NCI-H446 (cell line): ENCODE data around the gene FAM180A.

Experiments used
- DNase-seq, 2 experiments: peaks; one replicate each; lab custom pipeline; 2025; lab: John Stamatoyannopoulos, UW

The FAM180A gene

DNA sequence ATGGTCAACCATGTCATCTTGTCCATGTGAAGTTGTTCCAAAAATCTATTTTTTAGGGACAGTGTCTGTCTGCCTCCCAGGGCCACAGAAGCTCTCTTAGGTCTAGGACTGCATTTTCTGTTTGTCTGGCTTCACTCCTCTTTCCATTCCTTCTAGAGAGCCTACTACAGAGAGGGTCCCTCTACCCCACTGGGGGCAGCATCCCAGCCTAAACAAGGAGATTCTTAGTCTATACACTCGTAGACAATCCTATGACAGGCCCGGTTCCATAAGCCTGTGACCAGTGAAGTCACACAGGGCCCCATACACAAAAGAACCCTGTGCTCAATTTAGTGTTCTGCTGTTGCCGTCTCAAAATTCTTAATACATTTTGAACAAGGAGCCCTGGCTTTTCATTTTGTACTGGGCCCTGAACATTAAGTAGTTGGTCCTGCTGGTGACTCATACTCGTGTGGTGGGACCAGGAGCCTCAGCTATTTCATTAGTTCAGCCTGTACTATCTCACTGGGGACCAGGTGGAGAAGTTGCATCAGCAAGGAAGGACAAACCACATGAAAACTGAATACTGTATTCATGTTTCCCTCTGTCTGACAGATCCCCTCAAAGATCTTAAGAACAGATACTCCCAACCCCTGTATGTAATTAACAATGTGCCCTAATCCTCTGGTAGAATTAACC lies 23.5 kb upstream of the FAM180A start:
- DNase-seq, result no peak

DNA sequence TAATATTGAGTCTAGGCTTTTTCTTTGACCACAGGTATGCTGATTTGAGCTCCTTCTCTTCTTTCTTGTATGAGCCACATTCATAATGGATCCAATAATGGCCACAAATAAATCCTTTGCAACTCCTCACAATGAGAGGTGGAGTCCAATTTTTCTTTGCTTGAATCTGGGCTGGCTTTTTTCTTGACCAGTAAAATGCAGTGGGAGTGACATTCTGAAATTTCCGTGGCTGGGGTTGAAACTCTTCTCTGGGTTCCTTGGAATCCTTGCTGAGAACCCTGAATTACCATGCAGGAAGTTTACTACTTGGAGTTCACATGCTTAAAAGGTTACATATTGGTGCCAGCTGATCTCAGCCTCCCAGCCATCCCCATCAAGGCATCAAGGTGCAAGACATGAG lies 22.4 kb upstream of the FAM180A start:
- DNase-seq, result no peak

DNA sequence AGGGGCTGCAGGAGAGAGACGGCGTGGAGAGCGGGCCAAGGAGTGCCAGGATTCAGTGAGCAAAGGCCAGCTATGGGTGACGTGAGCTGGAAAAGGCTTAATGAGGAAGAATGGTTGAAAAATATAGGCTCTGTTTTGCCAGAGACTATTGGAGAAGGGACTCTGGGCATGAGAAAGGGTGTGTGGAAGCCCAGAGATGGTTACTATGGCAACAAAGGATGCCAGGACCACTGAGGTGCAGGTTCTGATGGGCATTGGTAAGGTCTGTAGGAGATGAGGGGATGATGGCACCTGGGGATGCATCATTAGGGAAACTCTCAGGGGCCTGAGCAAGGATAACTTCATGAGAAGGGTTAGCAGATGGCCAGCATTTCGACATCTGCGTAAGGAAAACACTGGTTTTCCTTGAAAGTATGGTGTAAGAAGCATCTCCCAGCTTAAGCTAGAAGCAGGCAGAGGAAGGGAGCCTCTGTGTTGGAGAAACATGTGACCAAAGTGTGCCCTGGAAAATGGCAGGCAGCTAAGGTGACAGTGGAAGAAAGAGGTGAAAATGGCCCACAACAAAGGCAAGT lies 21.6 kb upstream of the FAM180A start:
- DNase-seq, result no peak

DNA sequence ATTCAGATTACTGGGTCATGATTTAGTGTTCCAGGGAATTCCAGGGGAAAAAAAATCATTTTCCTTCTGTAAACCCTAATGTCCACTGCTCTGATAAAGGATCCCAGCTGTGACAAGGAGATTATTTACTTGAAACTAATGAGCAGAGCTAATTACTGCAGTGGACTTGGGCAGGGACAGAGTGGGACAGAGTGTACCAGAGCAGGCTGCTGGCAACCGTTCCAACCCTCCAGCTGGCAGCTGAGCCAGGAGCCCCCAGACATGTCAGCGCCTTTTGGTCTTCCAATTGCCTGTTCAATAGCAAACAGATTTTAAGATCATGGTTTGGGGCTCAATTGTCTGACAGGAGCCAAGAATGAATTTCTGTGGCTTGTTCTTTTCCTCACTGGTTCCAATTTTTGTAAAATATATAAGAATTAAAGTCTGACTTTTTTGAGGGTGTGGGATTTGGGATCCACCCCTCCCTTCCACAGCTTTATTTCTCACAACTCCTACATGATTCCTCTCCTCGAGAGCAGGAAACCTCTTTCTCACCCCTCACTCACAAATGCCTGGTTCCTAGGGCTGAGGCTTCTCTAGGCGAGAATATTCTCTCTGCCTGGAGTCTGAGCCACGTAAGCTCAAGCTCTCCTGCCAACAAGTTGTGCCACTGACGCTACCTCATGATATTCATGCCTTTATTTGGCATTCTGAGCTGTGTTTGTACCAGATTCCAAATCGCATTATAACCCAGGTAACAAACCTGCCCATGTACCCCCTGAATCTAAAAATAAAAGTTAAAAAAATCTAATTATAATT lies 20.6 kb upstream of the FAM180A start:
- DNase-seq, result peak in 1 of 2 experiments; percentile 48

DNA sequence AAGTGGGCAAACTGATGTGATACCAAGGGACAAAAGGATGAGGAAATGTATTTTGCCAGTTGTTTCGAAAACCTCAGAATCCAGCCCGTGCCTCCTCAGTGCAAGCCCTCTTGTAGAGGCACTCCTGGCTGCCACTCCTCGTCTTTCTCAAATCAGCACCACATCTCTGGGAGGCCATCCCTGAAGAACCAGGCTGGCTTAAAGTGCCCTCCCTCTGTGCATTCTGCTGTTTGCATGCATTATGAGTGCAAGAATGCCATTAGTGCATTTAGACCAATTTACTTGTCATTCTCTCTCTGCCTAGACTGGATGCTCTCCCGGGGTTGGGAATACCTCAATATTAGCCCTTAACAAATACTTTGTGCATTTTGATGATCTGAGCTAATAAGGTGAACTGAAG lies 19.9 kb upstream of the FAM180A start:
- DNase-seq, result no peak

DNA sequence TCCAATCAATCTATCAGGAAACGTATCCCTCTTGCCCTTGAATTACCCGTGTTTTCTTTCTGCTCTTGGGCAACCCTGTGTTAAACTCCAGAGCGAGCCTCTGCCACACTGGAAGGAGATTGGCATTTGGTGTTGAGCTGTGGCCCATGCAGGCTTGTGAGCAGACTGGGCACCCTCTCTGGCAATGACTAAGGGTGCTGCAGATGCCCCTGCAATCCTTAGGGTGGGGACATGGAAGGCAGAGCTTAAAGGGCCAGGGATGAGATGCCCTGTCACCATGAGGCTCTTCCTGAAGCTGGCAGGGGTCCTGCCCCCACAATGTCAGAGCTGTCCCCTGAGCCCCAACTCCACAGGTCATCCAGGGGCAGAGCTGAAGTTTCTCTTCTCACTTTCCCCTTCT lies 19.5 kb upstream of the FAM180A start:
- DNase-seq, result no peak

DNA sequence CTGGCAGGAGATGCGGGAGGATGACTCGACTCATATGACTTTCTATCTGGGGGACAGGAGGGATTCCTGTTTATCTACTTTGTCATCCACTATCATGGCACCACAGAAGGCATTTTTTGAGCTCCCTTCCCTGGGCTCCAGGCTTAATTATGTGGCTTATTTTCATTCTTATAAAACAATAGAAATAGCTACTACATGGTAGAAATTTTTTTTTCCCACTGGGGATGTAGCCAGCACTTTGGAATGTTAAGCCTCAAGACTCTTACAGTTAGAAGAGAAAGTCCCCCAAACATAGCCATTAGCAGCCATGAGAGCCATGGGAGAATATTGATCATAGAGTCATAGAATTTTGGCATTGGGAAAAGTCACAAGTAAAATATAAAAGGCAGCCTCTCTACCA lies 14.6 kb upstream of the FAM180A start:
- no peak for DNase-seq

DNA sequence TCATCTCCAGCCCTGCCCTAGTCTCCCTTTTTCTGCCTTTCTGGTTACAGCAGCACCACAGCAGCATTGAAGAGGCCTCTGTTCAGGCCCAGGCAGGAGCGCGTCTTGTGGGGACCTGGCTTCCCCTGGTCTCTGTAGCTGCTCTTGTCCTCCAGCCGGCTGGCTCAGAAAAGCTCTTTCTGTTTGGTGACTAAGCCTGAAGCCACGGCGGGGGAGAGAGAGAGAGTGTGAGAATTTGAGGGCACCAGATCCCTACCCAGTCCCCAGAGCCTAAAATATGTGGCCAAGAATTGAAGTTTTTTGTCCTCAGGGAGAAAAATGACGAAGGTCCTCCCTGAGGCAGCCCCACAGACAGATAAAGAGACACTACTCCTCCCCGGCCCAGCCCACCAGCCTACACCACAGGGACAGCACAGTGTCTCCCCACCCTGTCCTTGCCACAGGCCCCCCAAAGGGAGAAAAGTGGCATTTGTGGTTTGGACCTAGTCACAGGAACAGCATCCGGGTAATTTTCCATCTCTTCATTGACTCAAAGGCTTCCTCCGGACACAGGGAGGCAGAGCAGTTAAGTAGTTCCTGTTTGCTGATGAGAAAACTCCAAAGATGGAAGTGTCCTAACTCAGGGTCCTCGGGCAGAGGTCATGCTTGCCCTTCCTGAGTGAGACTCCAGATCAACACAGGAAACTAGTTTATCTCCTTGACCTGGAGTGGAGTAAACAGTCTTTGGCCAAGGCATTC lies 13.3 kb upstream of the FAM180A start:
- no peak for DNase-seq

DNA sequence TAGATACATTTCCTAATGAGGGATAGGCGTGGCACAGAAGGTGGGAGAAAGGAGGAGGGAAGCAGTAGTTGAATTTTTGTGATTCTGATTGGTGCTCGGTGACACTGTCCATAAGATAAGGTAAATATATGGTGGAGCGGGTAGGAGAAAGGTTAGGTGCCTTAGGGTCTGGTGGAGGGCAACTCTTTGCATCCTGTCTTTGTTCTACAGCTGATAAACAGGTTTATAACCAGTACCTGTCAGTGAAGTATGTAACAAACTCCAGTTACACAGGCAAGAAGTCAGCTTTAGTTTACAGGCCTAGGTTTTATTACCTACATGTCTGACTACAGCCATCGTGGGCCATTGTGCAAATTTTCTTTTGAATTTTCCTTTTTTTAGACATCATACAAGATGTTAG lies 10.9 kb upstream of the FAM180A start:
- DNase-seq, result no peak

DNA sequence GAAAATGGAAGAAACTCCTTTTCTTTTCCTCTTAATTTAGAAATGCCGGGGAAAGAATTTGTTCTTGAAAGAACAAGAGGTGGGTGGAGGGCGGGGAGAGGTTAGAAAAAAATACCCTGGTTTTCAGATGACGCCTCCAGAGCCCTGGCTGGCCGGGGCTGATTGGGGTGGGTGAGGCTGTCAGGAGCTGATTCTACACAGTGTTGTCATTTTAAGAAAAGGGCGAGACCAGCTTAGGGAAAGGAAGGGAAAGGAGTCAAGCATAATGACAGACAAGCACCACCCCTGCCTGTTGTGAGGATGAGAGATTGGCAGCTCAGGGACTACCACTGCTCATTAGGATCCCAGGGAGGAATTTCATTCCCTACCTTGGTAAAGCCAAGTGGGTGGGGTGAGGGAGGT lies 9.9 kb upstream of the FAM180A start:
- no peak for DNase-seq

DNA sequence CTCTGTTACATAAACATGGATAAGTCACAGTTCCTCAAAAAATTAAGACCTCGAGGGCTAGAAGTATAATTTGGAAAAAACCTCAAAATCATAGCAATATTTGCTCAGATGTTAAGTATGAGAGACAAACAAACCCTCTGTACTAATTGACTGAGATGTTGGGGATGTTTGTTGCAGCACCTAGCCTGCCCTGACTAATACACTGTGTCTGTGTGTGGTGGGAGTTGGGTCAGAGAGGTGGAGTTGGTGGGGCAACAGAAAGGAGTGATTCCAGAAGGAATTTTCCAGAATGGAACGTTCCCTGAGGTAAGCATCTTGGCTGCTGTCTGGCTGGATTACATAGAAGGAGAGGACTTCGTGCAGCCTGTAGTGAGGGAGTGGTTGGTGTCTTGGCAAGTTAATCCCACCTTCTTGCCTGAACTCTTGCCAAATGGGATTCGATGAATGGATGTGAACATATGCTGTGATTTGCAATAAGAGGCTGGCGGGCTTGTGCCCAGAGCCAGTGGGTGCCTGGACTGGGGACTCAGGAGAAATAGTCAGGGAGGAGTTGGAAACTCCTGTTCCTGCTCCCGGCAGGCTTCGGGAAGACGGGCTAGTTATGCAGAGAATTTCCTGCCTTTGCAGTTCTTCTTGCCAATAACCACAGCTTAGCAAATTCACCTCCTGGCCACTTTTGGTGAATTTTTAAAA lies 9.3 kb upstream of the FAM180A start:
- peak; percentile 72 to 93 for DNase-seq

DNA sequence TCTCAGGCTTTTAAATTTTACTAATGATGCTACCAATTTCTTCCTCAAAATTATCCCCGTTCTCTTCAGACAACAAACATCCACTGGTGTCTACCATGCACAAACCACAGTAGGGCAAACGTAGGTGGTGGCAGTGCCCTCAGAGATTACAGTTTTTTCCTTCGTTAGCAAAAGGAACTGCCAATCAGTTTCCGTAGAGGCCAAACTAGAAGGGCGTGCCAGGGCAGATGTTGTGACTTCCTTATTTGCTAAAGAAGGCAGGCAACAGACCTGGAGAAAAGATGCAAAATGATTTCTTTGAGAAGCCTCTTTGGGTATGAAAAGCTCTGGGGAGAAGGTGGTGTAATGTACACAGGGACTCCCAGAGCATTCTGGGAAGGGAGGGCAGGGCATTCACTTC lies 7.6 kb upstream of the FAM180A start:
- no peak for DNase-seq

DNA sequence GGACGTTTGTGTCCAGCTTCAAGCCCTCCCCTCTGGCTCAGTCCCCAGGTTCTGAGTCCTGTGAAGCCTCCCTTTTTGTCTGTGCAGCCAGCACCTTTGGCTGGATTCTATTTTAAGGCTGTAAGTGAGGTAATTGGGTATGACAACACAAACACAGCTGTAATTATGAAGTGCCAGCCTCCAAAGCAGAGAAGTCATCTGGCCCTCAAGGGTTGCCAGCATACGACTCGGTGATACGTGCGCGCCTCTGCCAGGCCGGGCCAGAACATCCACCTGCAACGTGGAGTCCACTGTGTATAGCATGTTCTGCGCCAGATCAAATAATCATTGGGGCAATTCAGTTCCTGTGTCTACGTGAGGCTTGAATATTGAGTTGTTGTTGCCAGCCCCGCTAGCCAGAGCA lies 6.7 kb upstream of the FAM180A start:
- peak; percentile 41 to 69 for DNase-seq

DNA sequence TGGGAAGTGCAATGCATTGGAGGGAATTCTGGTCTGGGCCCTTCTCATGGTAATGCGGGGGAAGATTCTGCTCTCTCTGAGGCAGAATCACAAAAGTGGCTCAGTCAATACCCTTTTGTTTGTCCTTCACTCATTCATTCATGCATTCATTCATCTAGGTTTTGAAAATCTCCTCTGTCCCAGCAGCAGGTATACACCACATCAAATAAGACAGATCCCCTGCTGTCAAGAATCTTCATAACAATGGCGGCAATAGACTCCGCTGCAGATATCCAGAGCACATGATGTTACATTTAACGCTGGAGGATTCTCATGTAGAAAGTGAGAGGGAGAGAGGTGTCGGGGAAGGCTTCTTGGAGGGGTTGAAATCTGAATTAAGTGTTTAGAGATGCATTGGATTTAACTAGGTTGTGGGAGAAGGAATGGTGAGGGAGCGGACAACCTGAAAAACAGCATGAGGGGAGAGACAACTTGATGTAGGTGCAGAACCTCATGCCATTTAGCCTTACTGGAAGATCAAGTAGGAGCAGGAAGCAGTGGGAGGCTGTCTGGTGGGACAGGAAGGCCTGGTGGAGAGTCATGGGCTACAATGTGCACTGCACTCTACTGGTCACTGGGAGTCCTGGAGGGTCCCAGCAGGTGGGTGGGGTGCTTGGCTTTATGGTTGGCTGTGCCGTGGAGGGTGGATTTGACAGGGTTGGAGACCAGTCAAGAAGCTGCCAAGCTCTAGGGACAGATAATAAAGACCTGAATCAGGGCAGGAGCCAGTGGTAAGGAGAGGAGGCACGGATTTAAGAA lies 5.2 kb upstream of the FAM180A start:
- no peak for DNase-seq

DNA sequence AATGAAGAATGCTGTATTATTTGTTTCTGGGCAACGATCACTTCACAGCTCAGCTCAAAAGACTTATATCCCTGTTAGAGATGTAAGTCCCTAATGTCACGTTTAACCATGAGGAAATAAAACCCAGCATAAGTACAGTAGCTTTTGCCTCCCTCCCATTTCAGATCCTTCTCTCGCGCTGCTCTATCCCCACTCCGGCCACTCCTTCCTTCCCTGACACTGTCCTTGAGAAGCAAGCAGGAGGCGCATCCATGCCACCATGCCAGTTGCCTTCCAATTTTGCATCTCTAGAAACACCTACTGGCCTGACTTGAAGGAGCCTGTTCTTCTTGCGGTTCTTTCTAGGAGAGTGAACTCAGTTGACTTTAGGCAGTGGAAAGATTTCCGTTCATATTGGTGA lies 1.2 kb downstream of the FAM180A start:
- no peak for DNase-seq

DNA sequence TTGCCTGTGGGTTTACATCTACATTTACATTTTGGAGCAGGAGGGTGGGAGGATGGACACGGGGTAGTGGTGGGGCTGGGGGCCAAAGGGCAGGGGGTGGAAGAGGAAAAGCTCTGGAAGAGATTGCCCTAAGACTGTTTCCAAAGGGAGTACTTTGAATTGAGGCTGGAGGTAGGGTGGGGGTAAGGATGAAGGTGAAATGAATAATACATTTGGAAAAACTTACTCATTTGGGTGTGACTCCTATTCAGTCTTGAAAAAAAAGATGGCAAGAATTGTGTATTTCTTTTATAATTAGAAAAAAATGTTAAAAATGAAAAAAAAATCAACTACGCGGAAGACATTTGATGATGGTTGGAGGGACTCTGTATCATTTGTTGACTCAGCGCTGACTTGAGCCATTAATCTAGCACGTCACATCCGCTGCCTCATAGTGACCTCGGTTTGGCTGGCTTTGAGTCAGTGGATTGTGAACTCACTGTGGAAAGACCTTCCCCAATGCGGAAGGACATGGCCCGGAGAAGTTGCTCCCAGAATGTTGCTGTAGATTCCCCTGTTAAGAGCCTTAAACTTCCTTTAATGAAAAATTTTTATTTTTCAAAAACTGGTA lies 2.8 kb downstream of the FAM180A start:
- DNase-seq, result peak in 1 of 2 experiments; percentile 29

DNA sequence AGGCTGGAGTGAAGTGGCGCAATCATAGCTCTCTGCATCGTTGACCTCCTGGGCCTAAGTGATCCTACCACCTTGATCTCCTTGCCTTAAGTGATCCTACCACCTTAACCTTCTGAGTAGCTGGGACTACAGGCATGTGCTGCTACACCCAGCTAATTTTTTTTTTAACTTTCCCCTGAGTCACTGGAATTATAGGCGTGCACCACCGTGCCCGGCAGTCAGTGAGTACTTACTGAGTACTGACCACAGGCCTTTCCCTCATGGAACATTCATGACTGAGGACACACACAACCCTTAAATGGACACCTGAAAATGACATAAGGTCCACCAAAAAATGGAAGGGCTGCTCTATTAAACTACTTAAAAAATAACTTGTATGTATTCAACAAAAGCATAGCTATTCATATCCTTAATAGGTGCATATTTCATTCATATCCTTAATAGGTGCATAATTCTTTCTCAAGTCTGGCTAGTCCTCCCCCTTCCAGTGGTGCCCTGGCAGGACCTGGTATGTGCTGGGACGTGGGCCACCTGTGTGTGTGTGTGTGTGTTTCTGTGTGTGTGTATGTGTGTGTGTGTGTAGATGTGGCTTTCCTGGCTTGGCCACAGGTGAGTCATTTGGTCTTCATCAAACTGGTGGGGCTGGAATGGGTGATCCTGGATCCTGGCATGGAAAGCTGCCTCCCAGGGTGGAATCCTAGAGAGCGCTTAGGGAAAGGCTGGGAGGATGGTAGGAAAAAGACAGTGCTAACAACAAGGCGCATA lies 3.5 kb downstream of the FAM180A start:
- DNase-seq, result no peak

DNA sequence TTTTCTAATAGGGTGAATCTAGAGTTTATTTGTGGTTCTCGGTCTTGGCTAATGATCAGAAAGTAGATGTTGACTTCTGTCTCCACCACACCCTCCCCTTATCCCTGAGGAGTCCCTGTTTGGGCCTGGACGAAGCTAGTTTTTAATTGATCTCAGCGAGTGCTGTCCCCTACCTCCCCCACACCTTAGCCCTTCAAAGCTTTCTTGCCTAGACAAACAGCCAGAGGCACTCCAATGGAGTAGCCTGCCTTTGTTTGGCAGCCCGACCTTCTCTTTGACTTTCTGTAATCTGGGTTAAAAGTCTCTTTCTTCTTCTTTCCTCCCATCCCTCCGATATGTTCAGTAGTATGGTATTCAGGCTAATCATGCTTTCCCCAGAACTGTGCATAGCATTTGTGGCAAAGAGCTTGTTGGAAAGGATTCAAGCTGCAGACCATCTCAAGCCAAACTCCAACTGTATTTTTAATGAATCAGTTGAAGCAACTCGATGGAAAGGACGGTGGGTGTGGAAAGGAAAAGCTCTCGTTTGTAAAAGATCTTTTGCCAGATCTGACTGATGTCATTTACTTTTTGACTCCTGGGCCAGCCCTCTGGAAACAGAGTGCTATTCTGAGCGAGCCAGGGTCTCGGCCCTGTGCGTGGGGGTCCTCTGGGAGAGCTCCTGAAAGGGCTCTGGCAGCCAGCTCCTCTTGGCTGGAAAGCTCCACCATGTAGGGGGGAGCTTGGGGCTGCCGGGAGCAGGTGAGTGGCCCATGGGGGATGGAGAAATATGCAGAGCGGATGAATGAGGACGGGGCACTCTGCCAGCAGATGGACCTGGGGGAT lies 4.5 kb downstream of the FAM180A start:
- peak; percentile 21 to 79 for DNase-seq

DNA sequence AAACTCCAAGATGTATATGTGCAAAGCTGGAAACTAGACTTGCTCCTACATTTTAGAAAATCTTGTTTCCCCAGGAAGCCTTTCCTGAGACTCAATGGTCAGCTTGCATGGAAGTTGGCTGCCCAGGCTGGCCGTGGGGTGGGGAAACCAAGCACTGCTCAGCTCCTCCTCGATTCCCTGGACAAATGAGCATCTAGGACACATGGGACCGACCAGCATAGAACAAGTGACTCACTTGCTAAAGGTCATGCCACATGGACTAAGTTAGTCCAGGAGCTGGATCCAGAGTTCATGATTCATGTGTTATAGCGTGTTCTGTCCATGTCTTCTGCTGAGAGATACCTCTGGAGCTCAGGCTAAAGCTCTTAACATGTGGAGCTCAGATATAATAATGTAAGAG lies 6.2 kb downstream of the FAM180A start:
- no peak for DNase-seq
